Measurements from ENCODE around the gene HSPA1A. TPM values are rescaled to one million over a fixed set of nuclear protein-coding genes. Genes with fewer than 3 reads are reported as not detected.

The HSPA1A gene
- total and polyA plus RNA-seq, 9 of the 15 experiments (the other 6 are each of a cell fraction or from before 2014, with no cell fraction given) = 2.2 to 273 (median 107) TPM

DNA sequence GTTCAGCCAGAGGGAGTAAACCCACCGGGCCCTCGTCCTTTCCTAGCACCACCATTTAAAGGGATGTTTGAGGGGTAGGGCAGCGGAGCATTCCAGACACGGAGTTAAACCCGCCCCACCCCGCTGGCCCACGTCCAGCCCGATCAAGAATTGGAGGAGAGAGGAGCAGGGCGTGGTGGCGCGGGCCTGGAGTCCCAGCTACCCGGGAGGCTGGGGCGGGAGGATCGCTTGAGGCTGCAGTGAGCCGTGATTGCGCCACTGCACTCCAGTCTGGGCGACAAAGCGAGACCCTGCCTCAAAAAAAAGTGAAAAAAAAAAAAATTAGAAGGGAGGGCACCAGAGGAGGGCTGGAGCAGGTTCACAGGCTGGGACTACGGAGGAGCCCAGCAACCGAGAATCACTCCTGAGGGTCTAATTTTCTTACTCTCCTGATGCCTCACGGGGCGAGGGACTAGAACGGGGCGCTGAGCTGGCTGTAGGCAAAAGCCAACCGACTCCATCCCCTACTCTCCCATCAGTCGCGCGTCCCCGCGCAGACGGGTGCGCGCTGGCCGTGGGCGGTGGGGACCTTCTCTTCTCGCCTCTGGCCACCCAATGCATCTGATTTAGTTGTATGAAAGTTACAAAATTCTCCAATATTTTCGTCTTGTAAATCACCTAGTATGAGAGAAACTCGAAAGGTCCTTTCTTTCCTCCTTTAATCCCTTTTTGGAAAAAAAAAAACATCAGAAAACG, 6.1 kb downstream of the HSPA1A start (continued):
- no peak for TF ChIP-seq PKNOX1 (IDR thresholded peaks at IDR 0.05)
- no peak for TF ChIP-seq TAF15 (IDR thresholded peaks at IDR 0.05; ENCODE audit: low read depth, low read length)
- TF ChIP-seq CXXC5 (CRISPR knock-in tag; IDR thresholded peaks at IDR 0.05) = peak; percentile 71
- no peak for TF ChIP-seq ZNF311 (CRISPR knock-in tag; IDR thresholded peaks at IDR 0.05)
- TF ChIP-seq EWSR1 (IDR thresholded peaks at IDR 0.05; ENCODE audit: borderline replicate concordance, low read depth, partially characterized antibody) = no peak
- no peak for TF ChIP-seq XRCC4 (IDR thresholded peaks at IDR 0.05; ENCODE audit: extremely low read depth, insufficient read depth, insufficient read length)
- no peak for TF ChIP-seq E2F8 (IDR thresholded peaks at IDR 0.05; ENCODE audit: low read depth, partially characterized antibody)
- TF ChIP-seq, protein P1, sequence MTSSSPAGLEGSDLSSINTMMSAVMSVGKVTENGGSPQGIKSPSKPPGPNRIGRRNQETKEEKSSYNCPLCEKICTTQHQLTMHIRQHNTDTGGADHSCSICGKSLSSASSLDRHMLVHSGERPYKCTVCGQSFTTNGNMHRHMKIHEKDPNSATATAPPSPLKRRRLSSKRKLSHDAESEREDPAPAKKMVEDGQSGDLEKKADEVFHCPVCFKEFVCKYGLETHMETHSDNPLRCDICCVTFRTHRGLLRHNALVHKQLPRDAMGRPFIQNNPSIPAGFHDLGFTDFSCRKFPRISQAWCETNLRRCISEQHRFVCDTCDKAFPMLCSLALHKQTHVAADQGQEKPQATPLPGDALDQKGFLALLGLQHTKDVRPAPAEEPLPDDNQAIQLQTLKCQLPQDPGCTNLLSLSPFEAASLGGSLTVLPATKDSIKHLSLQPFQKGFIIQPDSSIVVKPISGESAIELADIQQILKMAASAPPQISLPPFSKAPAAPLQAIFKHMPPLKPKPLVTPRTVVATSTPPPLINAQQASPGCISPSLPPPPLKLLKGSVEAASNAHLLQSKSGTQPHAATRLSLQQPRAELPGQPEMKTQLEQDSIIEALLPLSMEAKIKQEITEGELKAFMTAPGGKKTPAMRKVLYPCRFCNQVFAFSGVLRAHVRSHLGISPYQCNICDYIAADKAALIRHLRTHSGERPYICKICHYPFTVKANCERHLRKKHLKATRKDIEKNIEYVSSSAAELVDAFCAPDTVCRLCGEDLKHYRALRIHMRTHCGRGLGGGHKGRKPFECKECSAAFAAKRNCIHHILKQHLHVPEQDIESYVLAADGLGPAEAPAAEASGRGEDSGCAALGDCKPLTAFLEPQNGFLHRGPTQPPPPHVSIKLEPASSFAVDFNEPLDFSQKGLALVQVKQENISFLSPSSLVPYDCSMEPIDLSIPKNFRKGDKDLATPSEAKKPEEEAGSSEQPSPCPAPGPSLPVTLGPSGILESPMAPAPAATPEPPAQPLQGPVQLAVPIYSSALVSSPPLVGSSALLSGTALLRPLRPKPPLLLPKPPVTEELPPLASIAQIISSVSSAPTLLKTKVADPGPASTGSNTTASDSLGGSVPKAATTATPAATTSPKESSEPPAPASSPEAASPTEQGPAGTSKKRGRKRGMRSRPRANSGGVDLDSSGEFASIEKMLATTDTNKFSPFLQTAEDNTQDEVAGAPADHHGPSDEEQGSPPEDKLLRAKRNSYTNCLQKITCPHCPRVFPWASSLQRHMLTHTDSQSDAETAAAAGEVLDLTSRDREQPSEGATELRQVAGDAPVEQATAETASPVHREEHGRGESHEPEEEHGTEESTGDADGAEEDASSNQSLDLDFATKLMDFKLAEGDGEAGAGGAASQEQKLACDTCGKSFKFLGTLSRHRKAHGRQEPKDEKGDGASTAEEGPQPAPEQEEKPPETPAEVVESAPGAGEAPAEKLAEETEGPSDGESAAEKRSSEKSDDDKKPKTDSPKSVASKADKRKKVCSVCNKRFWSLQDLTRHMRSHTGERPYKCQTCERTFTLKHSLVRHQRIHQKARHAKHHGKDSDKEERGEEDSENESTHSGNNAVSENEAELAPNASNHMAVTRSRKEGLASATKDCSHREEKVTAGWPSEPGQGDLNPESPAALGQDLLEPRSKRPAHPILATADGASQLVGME (CRISPR knock-in tag; IDR thresholded peaks at IDR 0.05) = peak; percentile 55
- TF ChIP-seq ZC3H4 (CRISPR knock-in tag; IDR thresholded peaks at IDR 0.05; ENCODE audit: borderline replicate concordance) = no peak
- no peak; the same call in 1 of the 2 replicates for TF ChIP-seq TRIM25 (IDR thresholded peaks at IDR 0.05; ENCODE audit: borderline replicate concordance)
- no peak for TF ChIP-seq RBM15 (IDR thresholded peaks at IDR 0.05; ENCODE audit: insufficient read depth, low read length)
- no peak for TF ChIP-seq IFI16 (CRISPR knock-in tag; IDR thresholded peaks at IDR 0.05)
- no peak for TF ChIP-seq SAFB2 (IDR thresholded peaks at IDR 0.05; ENCODE audit: borderline replicate concordance, low read depth, low read length, severe bottlenecking)
- TF ChIP-seq, protein P2, sequence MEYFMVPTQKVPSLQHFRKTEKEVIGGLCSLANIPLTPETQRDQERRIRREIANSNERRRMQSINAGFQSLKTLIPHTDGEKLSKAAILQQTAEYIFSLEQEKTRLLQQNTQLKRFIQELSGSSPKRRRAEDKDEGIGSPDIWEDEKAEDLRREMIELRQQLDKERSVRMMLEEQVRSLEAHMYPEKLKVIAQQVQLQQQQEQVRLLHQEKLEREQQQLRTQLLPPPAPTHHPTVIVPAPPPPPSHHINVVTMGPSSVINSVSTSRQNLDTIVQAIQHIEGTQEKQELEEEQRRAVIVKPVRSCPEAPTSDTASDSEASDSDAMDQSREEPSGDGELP (CRISPR knock-in tag; IDR thresholded peaks at IDR 0.05; ENCODE audit: borderline replicate concordance) = peak; percentile 59; the same call in 1 of the 2 replicates
